Measurements from ENCODE around the gene TGFA.

TGFA gene

GRCh38 chr2:70504750-70505149, 48.9 kb downstream of the TGFA start:
- TF ChIP-seq TCF12 (IDR thresholded peaks at IDR 0.05; ENCODE audit: low read depth) (no peak), TAF1 (IDR thresholded peaks at IDR 0.05; ENCODE audit: low read depth) (no peak), CREB1 (IDR thresholded peaks at IDR 0.05; ENCODE audit: low read depth) (no peak), FOXM1 (IDR thresholded peaks at IDR 0.05; ENCODE audit: borderline replicate concordance, low read depth) (no peak), USF1 (IDR thresholded peaks at IDR 0.05) (no peak), ZBTB7A (IDR thresholded peaks at IDR 0.05; ENCODE audit: low read depth) (no peak), TEAD4 (IDR thresholded peaks at IDR 0.05) (no peak), EGR1 (IDR thresholded peaks at IDR 0.05) (no peak), CEBPB (IDR thresholded peaks at IDR 0.05) (no peak), EP300 (IDR thresholded peaks at IDR 0.05; ENCODE audit: borderline replicate concordance) (no peak), RAD21 (IDR thresholded peaks at IDR 0.05; ENCODE audit: low read depth) (no peak), NFIC (IDR thresholded peaks at IDR 0.05) (no peak), YY1 (IDR thresholded peaks at IDR 0.05; ENCODE audit: low read depth) (no peak), REST (IDR thresholded peaks at IDR 0.05; ENCODE audit: low read depth) (no peak)
- TF ChIP-seq, protein P1, sequence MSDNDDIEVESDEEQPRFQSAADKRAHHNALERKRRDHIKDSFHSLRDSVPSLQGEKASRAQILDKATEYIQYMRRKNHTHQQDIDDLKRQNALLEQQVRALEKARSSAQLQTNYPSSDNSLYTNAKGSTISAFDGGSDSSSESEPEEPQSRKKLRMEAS (IDR thresholded peaks at IDR 0.05) = no peak

DNA sequence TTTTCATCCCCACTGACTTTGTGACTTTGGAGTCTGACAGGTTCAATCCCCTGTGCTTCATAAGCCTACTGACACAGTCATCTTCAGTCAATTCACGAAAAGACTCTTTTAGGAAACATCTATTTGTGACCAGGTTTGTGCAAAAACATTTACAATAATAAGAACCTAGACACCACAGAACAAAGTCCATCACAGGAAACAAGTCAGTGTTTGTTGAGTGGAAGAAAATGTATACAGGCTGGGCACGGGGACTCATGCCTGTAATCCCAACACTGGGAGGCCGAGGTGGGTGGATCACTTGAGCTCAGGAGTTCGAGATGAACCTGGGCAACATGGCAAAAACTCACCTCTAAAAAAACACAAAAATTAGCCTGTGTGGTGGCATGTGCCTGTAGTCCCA, 49.7 kb downstream of the TGFA start:
- no peak for TF ChIP-seq CREB1 (IDR thresholded peaks at IDR 0.05; ENCODE audit: low read depth)
- TF ChIP-seq, protein P1 (IDR thresholded peaks at IDR 0.05) = no peak
- TF ChIP-seq REST (IDR thresholded peaks at IDR 0.05; ENCODE audit: low read depth) = no peak
- no peak for TF ChIP-seq TCF12 (IDR thresholded peaks at IDR 0.05; ENCODE audit: low read depth)
- no peak for TF ChIP-seq YY1 (IDR thresholded peaks at IDR 0.05; ENCODE audit: low read depth)
- no peak for TF ChIP-seq FOXM1 (IDR thresholded peaks at IDR 0.05; ENCODE audit: borderline replicate concordance, low read depth)
- TF ChIP-seq USF1 (IDR thresholded peaks at IDR 0.05) = no peak
- no peak for TF ChIP-seq TEAD4 (IDR thresholded peaks at IDR 0.05)
- no peak for TF ChIP-seq NFIC (IDR thresholded peaks at IDR 0.05)
- TF ChIP-seq TAF1 (IDR thresholded peaks at IDR 0.05; ENCODE audit: low read depth) = no peak
- TF ChIP-seq ZBTB7A (IDR thresholded peaks at IDR 0.05; ENCODE audit: low read depth) = no peak
- TF ChIP-seq CEBPB (IDR thresholded peaks at IDR 0.05) = no peak
- no peak for TF ChIP-seq RAD21 (IDR thresholded peaks at IDR 0.05; ENCODE audit: low read depth)
- TF ChIP-seq EGR1 (IDR thresholded peaks at IDR 0.05) = no peak
- no peak for TF ChIP-seq EP300 (IDR thresholded peaks at IDR 0.05; ENCODE audit: borderline replicate concordance)

DNA sequence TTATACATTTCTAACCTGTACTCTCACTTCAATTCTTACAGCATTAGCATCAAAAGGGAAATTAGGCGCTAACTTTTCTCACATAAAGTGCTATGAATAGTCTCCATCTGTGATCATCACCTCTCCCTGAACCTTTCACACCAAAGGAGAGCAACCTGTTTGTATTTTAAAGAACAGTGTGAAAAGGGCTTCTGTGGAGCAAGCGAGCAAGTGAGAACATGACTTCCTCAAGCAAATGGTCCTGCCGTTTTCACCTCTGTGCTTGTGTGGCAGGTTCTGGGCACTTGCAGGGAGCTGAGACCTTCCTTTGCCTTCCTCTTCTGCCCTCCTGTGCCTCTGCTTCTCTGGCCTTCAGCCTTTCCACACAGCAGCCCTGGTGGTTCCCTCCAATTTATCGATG, 51.9 kb downstream of the TGFA start:
- TF ChIP-seq TAF1 (IDR thresholded peaks at IDR 0.05; ENCODE audit: low read depth) (no peak), TCF12 (IDR thresholded peaks at IDR 0.05; ENCODE audit: low read depth) (no peak), EGR1 (IDR thresholded peaks at IDR 0.05) (no peak), FOXM1 (IDR thresholded peaks at IDR 0.05; ENCODE audit: borderline replicate concordance, low read depth) (no peak), EP300 (IDR thresholded peaks at IDR 0.05; ENCODE audit: borderline replicate concordance) (no peak), NFIC (IDR thresholded peaks at IDR 0.05) (no peak), CEBPB (IDR thresholded peaks at IDR 0.05) (no peak), REST (IDR thresholded peaks at IDR 0.05; ENCODE audit: low read depth) (no peak), CREB1 (IDR thresholded peaks at IDR 0.05; ENCODE audit: low read depth) (no peak), USF1 (IDR thresholded peaks at IDR 0.05) (no peak), YY1 (IDR thresholded peaks at IDR 0.05; ENCODE audit: low read depth) (no peak)
- TF ChIP-seq, protein P1 (IDR thresholded peaks at IDR 0.05) = no peak

DNA sequence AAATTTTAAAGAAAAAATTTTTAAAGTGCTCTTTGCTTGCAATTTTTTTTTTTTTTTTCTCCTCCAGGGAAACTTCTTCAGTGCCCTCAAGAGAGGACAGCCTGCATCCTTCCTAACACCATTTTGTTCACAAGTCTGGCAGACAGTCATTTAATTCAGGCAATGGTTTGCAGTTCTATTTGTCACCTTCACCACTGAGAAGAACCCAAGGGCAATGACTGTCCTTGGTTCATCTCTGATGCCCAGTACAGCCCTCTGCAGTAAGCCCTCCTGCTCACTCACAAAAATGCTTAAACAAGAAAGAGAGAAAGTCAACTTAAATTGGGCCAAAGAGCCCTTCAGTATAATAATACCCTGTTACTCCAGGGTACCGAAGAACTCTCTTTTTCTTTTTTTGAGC, 52.4 kb downstream of the TGFA start:
- TF ChIP-seq TCF12 (IDR thresholded peaks at IDR 0.05; ENCODE audit: low read depth) (no peak), FOXM1 (IDR thresholded peaks at IDR 0.05; ENCODE audit: borderline replicate concordance, low read depth) (no peak), YY1 (IDR thresholded peaks at IDR 0.05; ENCODE audit: low read depth) (no peak), ZBTB7A (IDR thresholded peaks at IDR 0.05; ENCODE audit: low read depth) (no peak), CREB1 (IDR thresholded peaks at IDR 0.05; ENCODE audit: low read depth) (no peak)
- TF ChIP-seq, protein P1 (IDR thresholded peaks at IDR 0.05) = no peak
